Effector CD4-positive, alpha-beta T cell (primary cell): ENCODE data around the gene DCTN1.
"Not testable (repeated sequence)": the region's sequence is repeated elsewhere in the genome, so short reads cannot be mapped to it uniquely, and the experiment has no call there.

Source experiments
- DNase-seq: peaks from one replicate; pipeline ENCODE4 v3.0.0-alpha.2; 2020

The DCTN1 gene

DNA sequence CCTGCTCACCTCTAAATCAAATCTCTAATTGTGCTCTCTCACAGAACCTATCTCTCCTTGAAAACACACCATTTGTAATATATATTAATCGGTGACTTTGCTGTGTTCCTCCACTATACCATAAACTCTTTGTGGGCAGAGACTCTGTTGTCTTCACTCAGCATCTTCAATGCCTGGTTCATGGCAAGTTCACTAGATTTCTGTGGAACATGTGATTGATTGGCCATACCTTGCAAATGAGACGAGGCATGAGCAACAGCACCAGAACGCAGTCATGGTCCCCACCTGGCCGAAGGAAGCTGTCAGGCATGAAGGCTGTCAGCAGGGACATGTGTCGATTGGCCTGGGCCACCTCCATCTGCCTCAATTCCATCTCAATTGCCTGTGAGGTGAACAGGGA, 11.6 kb downstream of the DCTN1 start:
- no peak for DNase-seq

DNA sequence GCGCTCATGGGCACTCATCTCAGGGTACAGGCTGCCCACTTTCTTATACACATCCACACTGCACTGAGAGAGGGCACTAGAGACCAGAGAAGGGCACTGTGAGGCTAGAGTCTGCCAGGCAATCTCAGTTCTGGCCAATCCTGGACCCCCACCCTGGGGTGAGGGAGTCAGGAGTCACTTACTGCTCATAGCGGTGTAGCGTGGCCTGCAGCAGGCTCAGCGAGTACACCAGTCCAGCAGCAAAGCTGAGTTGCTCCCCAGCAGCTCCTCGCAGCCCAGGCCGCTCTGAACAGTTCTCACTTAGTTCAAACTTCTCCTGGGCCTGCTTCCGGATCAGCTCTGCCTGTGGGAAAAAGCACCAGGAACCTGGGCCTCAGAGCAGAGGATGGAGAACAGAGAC, 12.3 kb downstream of the DCTN1 start:
- no peak for DNase-seq

DNA sequence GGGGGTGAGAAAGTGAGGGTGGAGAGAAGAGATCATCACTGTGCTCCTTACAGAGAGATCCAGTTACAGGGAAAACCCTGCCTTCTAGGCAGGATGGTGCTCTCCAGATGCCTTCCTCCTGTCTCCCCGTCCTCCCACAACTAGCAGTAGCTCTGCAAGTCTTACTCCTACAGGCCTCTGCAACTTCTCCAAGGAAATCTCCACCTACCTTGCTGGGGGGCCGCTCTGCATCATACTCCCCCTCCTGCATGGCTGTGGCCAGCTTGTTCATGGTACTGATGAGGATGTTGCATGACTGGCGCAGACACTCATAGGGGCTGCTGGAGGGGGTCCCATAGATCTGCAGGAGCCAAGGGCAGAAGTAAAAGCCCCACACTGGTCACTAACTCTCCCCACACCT, 14.1 kb downstream of the DCTN1 start:
- DNase-seq = no peak

DNA sequence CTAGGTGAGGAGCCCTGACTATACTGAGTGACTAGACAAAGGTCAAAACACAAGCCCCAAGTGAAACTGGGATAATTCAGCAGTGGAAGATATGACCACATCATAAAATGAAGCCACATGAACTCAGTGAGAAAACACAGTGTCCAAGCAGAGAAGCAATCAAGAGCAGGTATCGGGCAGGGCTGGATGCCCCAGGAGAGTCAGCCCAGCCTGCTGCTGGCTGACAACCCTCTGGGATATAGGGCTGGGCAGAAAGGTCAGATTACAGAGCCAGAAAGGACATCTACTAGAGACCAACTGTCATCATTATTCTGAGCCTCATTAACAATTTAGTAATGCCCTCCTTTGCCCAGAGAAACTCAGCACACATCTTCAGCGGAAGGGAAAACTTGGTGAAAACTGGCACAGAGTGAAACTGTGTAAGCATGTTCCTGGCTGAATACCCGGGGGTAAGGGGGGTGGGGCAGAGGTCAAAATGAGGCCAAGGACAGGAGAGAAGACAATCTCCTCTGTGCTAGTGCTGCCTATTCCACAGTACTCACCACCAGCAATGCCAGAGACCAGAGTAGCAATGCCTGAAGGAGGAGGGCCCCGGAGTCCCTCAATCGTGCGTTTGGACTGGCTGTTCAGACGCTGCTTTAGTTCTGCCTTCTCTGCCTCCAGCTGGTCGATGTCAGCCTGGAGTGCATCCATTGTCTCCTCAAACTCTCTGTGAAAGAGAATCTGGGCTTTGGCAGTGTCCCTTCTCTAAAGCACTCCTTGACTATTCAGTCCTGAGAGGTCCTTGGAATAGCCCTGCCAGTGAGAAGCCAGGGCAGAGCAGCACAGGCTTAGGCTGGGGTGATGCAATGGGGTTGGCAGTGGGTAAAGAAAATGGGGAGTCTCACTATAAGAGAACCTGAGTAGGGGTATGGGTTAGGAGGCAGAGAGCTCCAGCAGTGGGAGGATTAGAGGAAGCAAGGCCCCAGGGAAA, 15.3 kb downstream of the DCTN1 start:
- no peak for DNase-seq

DNA sequence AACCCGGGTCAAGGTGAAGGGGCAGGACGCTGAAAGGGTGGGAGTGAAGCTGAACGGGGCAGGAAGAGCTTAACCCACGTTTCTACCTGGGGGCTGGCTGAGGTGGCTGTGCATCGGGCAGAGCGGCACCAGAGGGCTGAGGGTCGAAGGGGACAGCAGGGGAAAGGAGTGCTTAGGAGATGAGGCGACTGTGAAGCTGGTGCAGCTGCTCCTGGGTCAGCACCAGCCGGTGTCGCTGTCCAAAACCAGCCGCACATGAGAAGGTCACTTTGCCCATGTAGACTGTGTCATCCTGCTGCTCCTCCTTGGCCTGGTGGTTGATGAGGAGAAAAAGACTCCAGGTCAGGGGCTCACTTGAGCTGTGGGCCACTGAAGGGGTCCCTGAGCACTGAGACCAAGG, 18.8 kb downstream of the DCTN1 start:
- no peak for DNase-seq

DNA sequence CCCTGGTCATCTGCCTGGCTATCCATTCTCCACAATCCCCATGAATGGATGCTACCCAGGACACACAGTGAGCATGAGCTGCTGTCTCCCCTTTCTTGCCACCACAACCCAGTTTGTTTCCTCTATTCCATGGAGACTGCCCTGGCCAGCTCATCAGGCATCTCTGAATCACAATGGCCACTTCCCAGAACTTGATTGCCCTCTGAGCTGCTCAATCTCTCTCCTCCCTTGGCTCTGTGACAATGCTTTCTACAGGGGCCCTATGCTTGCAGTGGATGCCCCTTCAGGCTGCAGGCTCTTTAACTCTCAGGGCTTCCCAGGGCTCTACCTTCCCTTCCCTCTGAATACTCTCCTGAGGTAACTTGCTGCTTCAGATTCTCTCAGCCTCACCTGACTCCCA, 22.5 kb downstream of the DCTN1 start:
- DNase-seq = no peak

DNA sequence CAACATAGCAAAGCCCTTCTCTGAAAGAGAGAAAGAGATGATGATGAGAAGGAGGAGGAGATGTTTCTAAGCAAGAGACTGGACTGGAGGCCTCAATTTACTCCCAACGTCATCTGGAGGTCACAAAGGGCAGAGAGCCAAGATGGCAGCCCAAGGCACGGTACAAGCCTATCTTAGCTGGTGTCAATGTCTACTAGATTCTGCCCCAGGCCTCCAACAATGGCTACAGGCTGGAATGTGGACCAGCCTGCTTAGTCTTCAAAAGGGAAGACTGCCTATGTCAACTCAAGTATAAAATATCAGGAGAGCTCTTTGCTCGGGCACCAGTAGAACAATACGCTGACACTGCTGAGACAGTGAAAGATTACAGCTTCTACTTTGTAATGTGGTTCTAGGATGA, 30.2 kb downstream of the DCTN1 start:
- no peak for DNase-seq

DNA sequence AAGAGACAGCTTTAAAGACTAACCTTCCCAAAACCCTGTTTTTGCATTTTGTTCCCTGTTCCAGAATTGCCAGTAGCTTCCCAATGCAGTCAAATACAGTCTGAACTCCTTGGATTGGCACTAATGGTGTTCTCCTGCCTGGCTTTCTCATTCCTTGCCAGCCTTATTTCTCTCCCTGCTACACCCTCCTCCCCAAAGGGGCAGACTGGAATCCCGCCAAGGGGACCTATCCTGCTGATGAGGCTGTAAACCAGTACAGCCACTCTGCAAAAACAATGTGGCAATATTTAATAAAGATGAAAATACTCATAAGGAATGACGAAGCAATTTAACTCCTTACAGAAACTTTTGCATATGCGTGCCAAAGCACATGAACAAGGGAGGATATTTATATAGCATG, 32.4 kb downstream of the DCTN1 start:
- DNase-seq = no peak

DNA sequence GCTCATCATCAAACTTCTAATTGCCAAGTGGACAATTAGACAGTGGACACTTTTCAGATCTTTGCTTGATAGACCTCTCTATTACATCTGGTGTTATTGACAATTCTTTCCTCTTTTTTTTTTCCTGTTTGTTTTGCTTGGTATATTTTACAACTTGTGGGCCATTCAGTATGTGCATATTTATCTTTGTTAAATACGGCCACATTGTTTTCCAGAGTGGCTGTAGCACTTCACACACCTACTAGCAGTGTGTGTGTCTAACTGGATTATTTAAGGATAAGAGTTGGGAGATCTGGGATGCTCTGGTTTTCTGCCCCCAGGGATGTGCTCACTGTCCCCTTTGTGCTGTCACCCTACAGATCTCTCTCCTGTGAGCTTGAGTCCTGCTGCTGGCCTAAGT, 32.8 kb downstream of the DCTN1 start:
- DNase-seq = no peak

DNA sequence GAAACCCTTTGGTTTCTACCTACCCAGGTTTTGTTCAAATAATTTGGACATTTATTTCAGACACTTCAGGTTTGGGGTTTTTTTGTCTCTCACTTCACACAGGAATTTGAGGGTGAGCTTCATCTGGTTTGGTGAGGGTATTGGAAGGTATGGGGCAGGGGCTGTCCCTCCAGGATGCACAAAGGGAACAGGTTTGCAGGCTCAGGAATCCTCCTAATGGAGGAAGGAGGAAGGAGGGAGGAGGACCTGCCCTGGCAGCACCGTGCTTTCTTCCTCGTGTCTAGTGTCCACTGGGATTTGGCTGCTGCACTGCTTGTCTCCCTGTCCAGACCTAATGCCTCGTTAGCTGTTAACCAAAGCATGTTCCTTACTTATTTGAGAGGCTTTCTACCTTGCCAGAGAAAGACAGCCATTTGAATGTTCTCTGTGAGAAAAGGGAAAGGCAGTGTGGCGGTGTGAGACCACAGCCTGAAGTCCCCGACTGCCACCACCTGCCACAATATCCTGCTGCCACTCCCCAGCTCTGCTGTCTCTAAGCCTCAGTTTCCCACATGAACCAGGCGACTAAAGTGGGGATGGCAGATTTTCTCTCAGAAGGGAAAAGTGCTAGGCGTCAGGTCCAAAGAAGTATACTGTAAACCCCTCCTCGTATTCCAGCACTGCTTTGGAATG, 34.7 kb downstream of the DCTN1 start:
- DNase-seq = no peak

DNA sequence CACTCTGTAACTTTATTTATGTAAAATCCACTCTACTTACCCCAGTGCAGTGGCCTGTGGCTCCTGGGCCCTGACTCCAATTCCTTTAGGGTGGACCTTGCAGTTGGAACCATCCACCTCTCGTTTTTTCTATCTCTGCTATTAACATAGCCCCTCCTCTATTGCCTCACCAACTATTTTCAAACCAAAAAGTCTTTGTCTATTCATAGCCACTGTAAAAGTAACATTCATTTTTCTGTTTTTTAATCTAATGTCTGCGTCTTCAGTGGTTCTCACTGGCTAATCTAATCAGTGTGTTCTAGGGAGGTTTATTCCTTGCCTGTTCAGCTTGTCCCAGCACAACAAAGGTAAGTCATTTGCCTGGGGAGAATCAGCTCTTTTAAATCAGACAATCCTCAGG, 36.8 kb downstream of the DCTN1 start, which contains the start of gene SLC4A5:
SLC4A5 (minus strand) TSS at position 101 of the 400 bp plus-strand sequence. CDS start 28,393 bp downstream, outside the sequence.
- no peak for DNase-seq

DNA sequence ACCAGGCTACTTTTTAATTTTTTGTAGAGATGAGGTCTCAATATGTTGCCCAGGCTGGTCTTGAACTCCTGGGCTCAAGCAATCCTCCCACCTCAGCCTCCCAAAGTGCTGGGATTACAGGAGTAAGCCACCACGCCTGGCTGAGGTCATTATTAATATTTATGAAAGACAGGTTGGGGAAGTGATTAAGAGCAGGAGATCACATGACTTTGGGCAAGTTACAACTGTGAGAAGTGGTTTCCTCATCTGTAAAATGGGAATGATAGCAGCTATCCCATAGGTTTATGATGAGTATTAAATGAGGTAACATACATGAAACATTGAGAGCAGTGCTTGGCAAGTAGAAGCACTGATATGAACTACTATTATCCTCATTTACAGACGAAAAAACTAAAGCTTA, 43.9 kb downstream of the DCTN1 start:
- not testable (repeated sequence) for DNase-seq

DNA sequence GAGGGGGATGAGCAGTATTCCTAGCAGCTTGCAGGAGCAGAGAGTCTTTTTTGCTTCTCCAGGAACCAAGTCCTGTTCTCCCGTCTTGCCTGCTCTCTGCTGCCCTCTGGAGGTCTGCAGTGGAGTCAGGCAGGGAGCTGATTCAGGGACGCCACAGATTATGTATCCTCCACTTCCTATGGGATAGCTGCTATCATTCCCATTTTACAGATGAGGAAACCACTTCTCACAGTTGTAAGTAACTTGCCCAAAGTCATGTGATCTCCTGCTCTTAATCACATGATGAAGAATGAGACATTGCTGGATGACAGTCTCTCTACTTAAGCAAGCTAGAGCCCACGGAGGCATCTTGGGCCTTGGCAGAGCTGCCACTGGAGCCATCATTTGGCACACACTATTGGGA, 45.2 kb downstream of the DCTN1 start:
- peak; percentile 75 for DNase-seq

DNA sequence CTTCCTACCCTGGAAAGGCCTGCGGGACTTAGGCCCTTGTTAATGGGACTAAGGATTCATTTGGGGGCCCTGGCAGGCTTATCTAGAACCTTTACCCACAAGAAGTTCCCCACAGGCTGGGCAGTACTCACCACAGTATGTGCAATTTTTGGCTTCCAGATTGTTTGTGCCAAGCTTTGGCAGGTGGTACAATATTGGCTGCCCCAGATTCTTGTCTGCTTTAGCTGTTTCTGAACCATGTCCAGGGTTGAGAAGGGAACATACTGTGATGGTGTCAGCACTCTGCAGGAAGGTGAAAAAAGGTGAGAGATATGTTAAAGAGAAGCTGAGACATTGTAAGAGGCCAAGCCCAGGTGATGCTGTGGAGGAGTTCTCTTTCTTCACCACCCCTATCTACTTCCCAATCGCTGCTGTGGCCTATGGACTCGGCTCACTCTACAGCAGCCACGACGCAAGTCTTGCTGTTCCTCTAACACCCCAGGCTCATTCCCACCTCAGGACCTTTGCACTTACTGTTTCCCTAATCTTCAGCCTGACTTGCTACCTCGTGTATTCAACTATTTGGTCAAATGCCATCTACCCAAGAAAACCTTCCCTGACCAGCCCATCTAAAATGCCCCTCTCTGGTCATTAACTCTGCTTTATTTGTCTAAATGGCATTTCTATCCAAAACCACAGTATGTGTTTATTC, 46.1 kb downstream of the DCTN1 start:
- no peak for DNase-seq

DNA sequence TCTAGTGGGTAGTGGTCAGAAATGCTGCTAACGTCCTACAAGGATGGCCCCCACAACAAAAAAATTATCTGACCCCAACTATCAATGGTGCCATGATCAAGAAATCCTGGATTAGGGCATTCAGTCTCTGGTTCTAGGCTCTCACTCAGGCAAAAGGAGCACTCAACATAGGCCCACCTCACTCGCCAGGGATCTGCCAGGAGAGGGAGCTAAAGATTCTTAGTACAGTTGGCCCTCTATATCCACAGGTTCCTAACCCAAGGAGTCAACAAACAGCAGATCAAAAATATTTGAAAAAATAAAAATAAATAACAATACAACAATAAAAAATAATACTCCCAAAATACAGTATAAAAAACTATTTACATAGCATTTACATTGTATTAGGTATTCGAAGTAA, 46.9 kb downstream of the DCTN1 start:
- DNase-seq = no peak

DNA sequence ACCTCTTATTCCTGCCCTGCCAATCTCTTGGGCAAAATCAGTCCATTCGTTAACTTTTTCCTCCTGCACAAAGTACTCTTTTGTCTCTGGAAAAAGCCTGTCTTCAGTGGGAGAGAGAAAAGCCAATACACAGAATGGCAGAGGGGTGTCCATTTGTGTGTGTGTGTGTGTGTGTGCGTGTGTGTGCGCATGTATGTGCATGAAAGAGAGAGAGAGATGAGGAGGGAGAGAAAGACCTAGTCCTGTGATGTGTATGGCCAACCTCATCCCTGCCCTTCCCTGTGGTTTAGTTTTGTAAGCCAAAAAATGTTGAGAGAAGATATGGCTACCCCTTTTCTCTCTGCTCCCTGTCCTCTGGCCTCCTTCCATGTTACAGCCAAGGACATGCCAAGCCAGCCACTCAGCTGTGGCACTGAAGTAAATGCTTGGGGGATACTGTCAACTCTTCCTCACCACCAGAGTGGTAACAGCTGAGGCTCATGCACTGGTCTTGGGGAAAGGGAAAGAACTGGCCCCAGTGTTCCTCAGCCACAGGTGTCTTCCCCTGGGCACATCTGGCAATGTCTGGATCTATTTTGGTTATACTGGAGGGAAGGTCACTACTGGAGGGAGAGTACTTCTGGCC, 47.4 kb downstream of the DCTN1 start:
- DNase-seq = no peak

DNA sequence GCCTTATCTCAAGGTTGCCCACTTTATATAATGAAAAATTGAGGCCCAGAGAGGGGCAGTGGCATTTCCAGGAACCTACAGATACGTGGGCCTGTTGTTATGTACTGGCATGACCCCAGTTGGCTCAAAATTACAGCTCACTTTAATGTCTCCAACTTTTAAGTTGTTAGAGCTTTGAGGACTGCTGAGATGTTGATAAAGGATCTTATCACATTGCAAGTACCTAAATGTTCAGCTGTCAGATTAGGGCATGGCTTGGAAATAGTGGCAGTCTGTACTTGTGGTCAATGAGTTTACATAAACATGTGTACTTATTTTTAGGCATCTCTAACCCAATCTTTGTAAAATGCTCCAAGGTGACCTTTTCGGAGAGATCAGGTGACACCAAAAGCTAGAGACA, 51.5 kb downstream of the DCTN1 start:
- no peak for DNase-seq

DNA sequence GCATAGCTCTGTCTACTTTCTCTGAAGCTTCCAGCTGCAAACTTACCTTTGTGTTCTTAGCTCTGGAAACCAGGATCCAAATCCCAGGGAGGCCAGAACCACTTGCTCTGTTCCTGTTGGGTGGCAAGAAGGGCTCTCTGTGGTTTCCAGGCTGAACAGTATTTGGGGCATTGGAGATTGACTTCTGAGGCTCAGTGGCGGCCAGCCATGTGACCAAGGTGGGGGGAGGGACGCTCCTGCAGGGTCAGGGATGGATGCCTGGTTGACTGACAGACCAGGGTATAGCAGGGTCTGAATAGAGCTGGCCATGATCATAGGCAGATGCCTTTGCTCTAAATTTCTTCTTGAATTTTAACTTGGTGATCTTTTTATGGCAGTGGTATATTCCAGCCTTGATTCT, 52.0 kb downstream of the DCTN1 start:
- DNase-seq = no peak

DNA sequence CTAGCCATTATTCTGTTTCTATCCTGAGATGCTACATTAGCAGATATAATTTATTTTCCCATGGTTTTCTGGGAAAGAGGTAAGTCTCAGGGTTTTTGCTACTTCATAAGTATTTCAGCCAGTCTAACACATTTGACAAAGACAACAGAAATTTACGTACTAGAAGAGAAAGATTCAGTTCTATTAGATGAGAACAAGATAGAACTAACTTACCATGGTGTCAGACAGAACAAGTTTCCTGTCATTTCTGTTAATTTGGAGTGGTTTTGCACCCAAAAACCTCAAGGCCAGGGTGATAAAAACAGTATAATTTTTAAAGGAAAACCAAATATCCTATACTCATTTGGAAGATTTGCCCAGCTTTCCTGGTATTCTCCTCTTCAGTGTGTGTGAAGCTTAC, 52.5 kb downstream of the DCTN1 start:
- no peak for DNase-seq

DNA sequence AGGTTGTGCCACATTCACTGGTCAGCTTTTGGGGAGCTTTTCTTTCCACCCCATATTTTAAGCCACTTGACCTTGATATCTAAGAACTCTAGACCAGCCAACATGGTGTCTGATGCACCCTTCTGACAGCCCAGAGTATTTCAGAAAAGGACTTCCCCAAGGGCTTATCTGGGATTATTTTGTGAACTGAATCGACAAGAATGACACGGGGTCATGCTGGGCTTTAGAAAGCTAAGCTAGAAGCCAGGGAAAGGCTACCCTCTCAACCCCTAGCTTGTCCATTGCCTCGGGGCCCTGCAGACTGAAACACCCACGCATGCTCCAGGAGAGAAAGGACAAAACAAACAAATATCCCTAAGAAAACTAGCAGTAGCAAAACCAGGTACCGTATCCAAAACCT, 52.9 kb downstream of the DCTN1 start:
- DNase-seq = no peak

DNA sequence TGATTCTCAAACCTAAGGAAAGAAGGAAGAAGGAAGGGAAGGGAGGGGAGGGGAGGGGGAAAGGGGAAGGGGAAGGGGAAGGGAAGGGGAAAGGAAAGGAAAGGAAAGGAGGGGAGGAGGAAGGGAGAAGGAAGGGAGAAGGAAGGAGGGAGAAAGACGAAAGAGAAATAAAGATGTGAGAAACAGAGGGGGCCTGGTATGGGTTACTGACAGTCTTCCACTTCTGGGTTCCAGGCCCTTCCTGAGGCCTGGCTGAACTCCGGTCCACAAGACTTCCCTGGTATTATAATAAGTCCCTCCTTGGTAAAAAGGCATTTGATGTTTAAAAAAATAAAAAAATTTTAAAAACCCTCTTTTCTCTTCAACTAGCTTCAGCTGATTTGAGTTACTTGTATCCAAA, 54.3 kb downstream of the DCTN1 start:
- no peak for DNase-seq

DNA sequence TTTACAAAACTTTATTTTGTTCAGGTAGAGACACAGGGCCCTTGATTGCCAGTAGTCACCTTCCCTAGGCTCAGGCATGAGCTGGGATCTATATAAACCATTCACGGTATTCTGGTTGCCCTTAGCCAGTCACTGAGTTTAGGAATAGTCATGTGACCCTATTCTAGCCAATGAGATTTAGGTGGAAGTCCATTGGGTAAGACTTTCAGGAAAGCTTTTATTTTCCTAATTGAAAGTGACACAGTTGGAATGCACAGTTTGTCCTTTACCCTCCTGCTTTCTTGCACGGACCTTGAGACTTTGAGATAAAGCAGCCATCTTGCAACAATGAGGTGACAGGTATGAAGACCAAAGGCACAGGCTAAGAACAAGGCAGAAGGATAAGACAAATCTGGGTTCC, 58.4 kb downstream of the DCTN1 start:
- no peak for DNase-seq

DNA sequence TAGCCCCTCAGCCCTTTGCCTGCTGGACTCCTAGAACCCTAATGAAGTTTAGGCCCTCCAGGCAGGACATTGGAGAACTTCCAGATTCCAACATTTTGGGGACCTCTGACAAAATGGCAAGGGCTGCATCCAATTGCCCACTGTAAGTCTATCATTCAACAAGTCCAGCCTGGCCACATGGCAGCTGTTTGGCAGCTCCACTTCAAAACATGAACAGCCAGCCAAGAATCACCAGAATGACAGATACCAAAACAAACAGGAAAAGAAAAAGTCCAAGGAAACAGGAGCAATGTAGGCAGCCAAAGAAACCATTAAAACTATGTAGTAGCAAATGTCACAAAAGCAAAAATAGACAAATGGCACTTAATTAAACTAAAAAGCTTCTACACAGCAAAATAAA, 62.4 kb downstream of the DCTN1 start:
- no peak for DNase-seq
